Right lung (tissue), 5 donors: Measurements from ENCODE around the gene NXPE2. TPM values are rescaled to one million over a fixed set of nuclear protein-coding genes. Genes with fewer than 3 reads are reported as not detected.

Experiments used
- DNase-seq, 2 donors: peaks; one replicate each; pipeline ENCODE4 v3.0.0-alpha.2; 2013
- polyA plus RNA-seq, 5 donors: library from polyadenylated mRNA; unstranded; fragments of 120-200 nt; gene quantifications; one replicate each; pipeline versions ENCODE4 v1.2.1 to v1.2.3, GENCODE V29; 2013; ENCODE audit warnings: inconsistent platforms in 1 of 5, low replicate concordance in 1 of 5; ENCODE audit not compliant: insufficient read length in 5 of 5, insufficient read depth in 1 of 5

Gene NXPE2
- polyA plus RNA-seq, 5 donors = 0.09 to 0.30 (median 0.22) TPM

GRCh38 chr11:114745150-114745671 is 66.9 kb downstream of the NXPE2 start:
- no peak for DNase-seq

GRCh38 chr11:114746013-114746412 is 67.7 kb downstream of the NXPE2 start:
- DNase-seq = no peak

Other genes starting within 250 kb of the NXPE2 start
- gene REXO2, start 239.1 kb upstream of the NXPE2 start, polyA plus RNA-seq = 10 to 100 TPM; 65.4 to 99.2 (median 85.0) TPM
- under 1 TPM in 3 of 5 donors, not detected in 2; 0.04 to 0.10 (median 0.05) TPM for gene NXPE1, start 118.6 kb upstream of the NXPE2 start, polyA plus RNA-seq
- not detected for gene NXPE4, start 82.7 kb upstream of the NXPE2 start, polyA plus RNA-seq